ENCODE measurements around the gene ISCA2. TPM values are rescaled to one million over a fixed set of nuclear protein-coding genes. Genes with fewer than 3 reads are reported as not detected.

The ISCA2 gene
- total RNA-seq, 1 donor from 2014 or later = 37.2 TPM

- no peak for DNase-seq (ENCODE audit: low spot score, unreplicated experiment)
- H3K27ac Mint-ChIP-seq = no peak overlapping the region
- no peak for TF ChIP-seq CTCF (IDR thresholded peaks at IDR 0.05; ENCODE audit: unreplicated experiment)
- H3K36me3 Mint-ChIP-seq (ENCODE audit: insufficient read depth) = peaks cover 14% of the 10 kb centered on the region
- H3K4me1 Mint-ChIP-seq (ENCODE audit: low read depth) = no peaks in the 10 kb centered on the region
- no peaks in the 10 kb centered on the region for H3K9me3 Mint-ChIP-seq (ENCODE audit: low read depth)
- H3K4me3 Mint-ChIP-seq (ENCODE audit: low read depth) = no peak overlapping the region
- H3K27me3 Mint-ChIP-seq = no peaks in the 10 kb centered on the region
Measured at GRCh38 chr14:74475678-74476077, 17.9 kb upstream of the ISCA2 start.

GRCh38 chr14:74476107-74476506 lies 17.5 kb upstream of the ISCA2 start:
- no peak for DNase-seq (ENCODE audit: low spot score, unreplicated experiment)
- no peaks in the 10 kb centered on the region for H3K27me3 Mint-ChIP-seq
- TF ChIP-seq CTCF (IDR thresholded peaks at IDR 0.05; ENCODE audit: unreplicated experiment) = no peak
- H3K4me1 Mint-ChIP-seq (ENCODE audit: low read depth) = no peaks in the 10 kb centered on the region
- H3K9me3 Mint-ChIP-seq (ENCODE audit: low read depth) = no peaks in the 10 kb centered on the region
- no peak overlapping the region for H3K4me3 Mint-ChIP-seq (ENCODE audit: low read depth)
- no peak overlapping the region for H3K27ac Mint-ChIP-seq
- peaks cover 17% of the 10 kb centered on the region for H3K36me3 Mint-ChIP-seq (ENCODE audit: insufficient read depth)

GRCh38 chr14:74476607-74477006 lies 17.0 kb upstream of the ISCA2 start:
- no peak for DNase-seq (ENCODE audit: low spot score, unreplicated experiment)
- H3K27ac Mint-ChIP-seq = no peak overlapping the region
- H3K9me3 Mint-ChIP-seq (ENCODE audit: low read depth) = no peaks in the 10 kb centered on the region
- no peak for TF ChIP-seq CTCF (IDR thresholded peaks at IDR 0.05; ENCODE audit: unreplicated experiment)
- peaks cover 19% of the 10 kb centered on the region for H3K36me3 Mint-ChIP-seq (ENCODE audit: insufficient read depth)
- H3K27me3 Mint-ChIP-seq = no peaks in the 10 kb centered on the region
- H3K4me1 Mint-ChIP-seq (ENCODE audit: low read depth) = no peaks in the 10 kb centered on the region
- no peak overlapping the region for H3K4me3 Mint-ChIP-seq (ENCODE audit: low read depth)

- H3K27me3 Mint-ChIP-seq = no peaks in the 10 kb centered on the region
- peaks cover 19% of the 10 kb centered on the region for H3K36me3 Mint-ChIP-seq (ENCODE audit: insufficient read depth)
- no peaks in the 10 kb centered on the region for H3K4me1 Mint-ChIP-seq (ENCODE audit: low read depth)
- no peaks in the 10 kb centered on the region for H3K9me3 Mint-ChIP-seq (ENCODE audit: low read depth)
- no peak for DNase-seq (ENCODE audit: low spot score, unreplicated experiment)
- TF ChIP-seq CTCF (IDR thresholded peaks at IDR 0.05; ENCODE audit: unreplicated experiment) = peak; percentile 79
- H3K27ac Mint-ChIP-seq = no peak overlapping the region
- no peak overlapping the region for H3K4me3 Mint-ChIP-seq (ENCODE audit: low read depth)
Measured at GRCh38 chr14:74478996-74479635, 14.4 kb upstream of the ISCA2 start.

- Mint-ChIP-seq H3K4me3 (ENCODE audit: low read depth) (no peak overlapping the region), H3K9me3 (ENCODE audit: low read depth) (no peaks in the 10 kb centered on the region), H3K27me3 (no peaks in the 10 kb centered on the region), H3K36me3 (ENCODE audit: insufficient read depth) (peaks cover 25% of the 10 kb centered on the region), H3K27ac (no peak overlapping the region), H3K4me1 (ENCODE audit: low read depth) (no peaks in the 10 kb centered on the region)
- no peak for DNase-seq (ENCODE audit: low spot score, unreplicated experiment)
- no peak for TF ChIP-seq CTCF (IDR thresholded peaks at IDR 0.05; ENCODE audit: unreplicated experiment)
Measured at GRCh38 chr14:74480046-74480445, 13.5 kb upstream of the ISCA2 start.
